BLaER1 (cell line): ENCODE results near the gene FAXDC2.
A peak's percentile ranks its signal among the peaks of the same experiment; 100 is the strongest.

Experiments used
- H3K27ac ChIP-seq: shearing (Covaris generic); formaldehyde crosslinking; 2 replicates; pipeline ENCODE4 v1.8.1; 2022
- H3K27me3 ChIP-seq: shearing (Covaris generic); formaldehyde crosslinking; 2 replicates; pipeline ENCODE4 v1.8.1; 2022
- H3K36me3 ChIP-seq: shearing (Covaris generic); formaldehyde crosslinking; 2 replicates; pipeline ENCODE4 v1.8.1; 2022
- H3K4me1 ChIP-seq: shearing (Covaris generic); formaldehyde crosslinking; 2 replicates; pipeline ENCODE4 v1.8.1; 2022
- H3K4me2 ChIP-seq: shearing (Covaris generic); formaldehyde crosslinking; 2 replicates; pipeline ENCODE4 v1.8.1; 2022
- H3K4me3 ChIP-seq: shearing (Covaris generic); formaldehyde crosslinking; 2 replicates; pipeline ENCODE4 v1.8.1; 2022
- H3K9ac ChIP-seq: shearing (Covaris generic); formaldehyde crosslinking; 2 replicates; pipeline ENCODE4 v1.8.1; 2022
- H3K9me3 ChIP-seq: shearing (Covaris generic); formaldehyde crosslinking; 2 replicates; pipeline ENCODE4 v1.8.1; 2022
- H4K20me1 ChIP-seq: shearing (Covaris generic); formaldehyde crosslinking; 2 replicates; pipeline ENCODE4 v1.8.1; 2022
- Cebpa-rat ChIP-seq: shearing (Covaris generic); IDR thresholded peaks from 2 replicates; pipeline ENCODE4 v1.8.1; 2022

Gene FAXDC2

GRCh38 chr5:154884424-154884823 lies 34.0 kb upstream of the FAXDC2 start:
- Histone ChIP-seq H3K9ac (no peak overlapping the region), H3K4me2 (no peak overlapping the region), H3K27me3 (no peaks in the 10 kb centered on the region), H3K27ac (no peak overlapping the region), H3K9me3 (peaks cover 47% of the 10 kb centered on the region), H4K20me1 (no peaks in the 10 kb centered on the region), H3K36me3 (peaks cover 92% of the 10 kb centered on the region), H3K4me3 (no peak overlapping the region), H3K4me1 (no peaks in the 10 kb centered on the region)
- TF ChIP-seq Cebpa-rat = no peak

- no peak overlapping the region for H3K4me3 ChIP-seq
- H3K4me1 ChIP-seq = no peaks in the 10 kb centered on the region
- no peaks in the 10 kb centered on the region for H4K20me1 ChIP-seq
- no peak for TF ChIP-seq Cebpa-rat
- no peak overlapping the region for H3K27ac ChIP-seq
- H3K4me2 ChIP-seq = no peak overlapping the region
- no peak overlapping the region for H3K9ac ChIP-seq
- peaks cover 92% of the 10 kb centered on the region for H3K36me3 ChIP-seq
- H3K27me3 ChIP-seq = no peaks in the 10 kb centered on the region
- H3K9me3 ChIP-seq = peaks cover 57% of the 10 kb centered on the region
These were observed 31.6 kb upstream of the FAXDC2 start for GRCh38 chr5:154881986-154882385.

DNA sequence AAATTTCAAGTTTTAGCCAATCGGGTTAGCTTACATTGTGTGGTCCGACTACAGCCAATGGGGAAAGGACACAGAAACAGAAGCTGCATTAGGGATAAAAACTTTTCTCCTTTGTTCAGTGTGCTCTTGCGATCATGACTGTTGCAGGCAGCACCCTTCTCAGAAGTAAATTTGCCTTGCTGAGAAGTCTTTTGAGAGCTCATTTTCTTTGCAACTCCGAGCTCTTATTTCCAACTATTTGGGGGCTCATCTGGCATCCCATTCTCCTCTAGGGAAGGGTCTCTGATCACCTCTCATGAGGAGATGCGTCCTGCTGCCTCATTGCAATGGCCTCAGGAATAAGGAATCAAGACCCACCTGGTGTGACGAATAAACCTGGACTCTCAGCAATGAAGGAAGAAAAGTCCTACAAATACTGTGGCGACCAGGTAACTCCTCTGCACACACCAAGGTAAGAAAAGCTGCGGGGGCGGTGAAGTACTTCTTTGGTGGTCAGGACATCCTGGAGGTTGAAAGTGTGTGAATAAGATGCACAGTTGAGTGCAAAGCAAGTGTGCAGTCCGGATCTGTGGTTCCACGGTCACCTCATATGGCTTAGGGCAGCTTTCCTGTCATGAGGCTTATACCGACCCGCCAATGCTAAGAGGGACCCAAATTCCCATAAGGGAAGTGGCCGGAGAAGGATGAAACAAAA lies 28.4 kb upstream of the FAXDC2 start:
- Histone ChIP-seq H3K9ac (no peak overlapping the region), H4K20me1 (peaks cover 18% of the 10 kb centered on the region; the same call in 1 of the 2 replicates), H3K9me3 (peaks cover 42% of the 10 kb centered on the region), H3K36me3 (peaks cover 92% of the 10 kb centered on the region), H3K4me2 (no peak overlapping the region), H3K27ac (no peak overlapping the region), H3K27me3 (no peaks in the 10 kb centered on the region), H3K4me3 (no peak overlapping the region), H3K4me1 (no peaks in the 10 kb centered on the region)
- TF ChIP-seq Cebpa-rat = no peak

GRCh38 chr5:154873791-154874331 lies 23.5 kb upstream of the FAXDC2 start:
- Histone ChIP-seq H3K4me2 (no peak overlapping the region), H3K36me3 (peaks cover 100% of the 10 kb centered on the region), H3K4me3 (no peak overlapping the region), H3K9ac (no peak overlapping the region), H3K27ac (no peak overlapping the region), H4K20me1 (peaks cover 66% of the 10 kb centered on the region), H3K27me3 (no peaks in the 10 kb centered on the region), H3K4me1 (peaks cover 2% of the 10 kb centered on the region), H3K9me3 (peaks cover 34% of the 10 kb centered on the region)
- no peak for TF ChIP-seq Cebpa-rat

DNA sequence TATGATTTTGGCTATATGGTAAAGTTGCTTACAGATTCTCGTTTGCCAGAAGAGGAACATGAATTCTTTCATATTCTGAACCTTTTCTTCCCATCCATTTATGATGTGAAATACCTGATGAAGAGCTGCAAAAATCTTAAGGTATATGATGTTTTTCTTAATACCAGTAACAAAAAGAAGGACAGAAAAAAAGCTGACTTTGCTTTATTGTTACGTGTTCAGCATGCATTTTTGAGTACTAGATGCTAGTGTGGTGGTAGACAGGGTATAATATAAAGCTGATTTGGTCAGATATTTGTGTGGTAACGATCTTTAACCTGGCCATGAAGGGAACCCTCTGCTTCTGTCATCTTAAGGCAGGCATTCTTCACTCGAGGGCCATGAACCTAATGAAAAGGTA lies 21.3 kb upstream of the FAXDC2 start:
- no peak for TF ChIP-seq Cebpa-rat
- Histone ChIP-seq H3K27me3 (no peaks in the 10 kb centered on the region), H3K4me1 (peaks cover 12% of the 10 kb centered on the region), H3K4me3 (no peak overlapping the region), H3K9me3 (peaks cover 13% of the 10 kb centered on the region), H3K36me3 (peaks cover 99% of the 10 kb centered on the region), H3K27ac (no peak overlapping the region), H4K20me1 (peaks cover 87% of the 10 kb centered on the region), H3K9ac (no peak overlapping the region), H3K4me2 (no peak overlapping the region)

DNA sequence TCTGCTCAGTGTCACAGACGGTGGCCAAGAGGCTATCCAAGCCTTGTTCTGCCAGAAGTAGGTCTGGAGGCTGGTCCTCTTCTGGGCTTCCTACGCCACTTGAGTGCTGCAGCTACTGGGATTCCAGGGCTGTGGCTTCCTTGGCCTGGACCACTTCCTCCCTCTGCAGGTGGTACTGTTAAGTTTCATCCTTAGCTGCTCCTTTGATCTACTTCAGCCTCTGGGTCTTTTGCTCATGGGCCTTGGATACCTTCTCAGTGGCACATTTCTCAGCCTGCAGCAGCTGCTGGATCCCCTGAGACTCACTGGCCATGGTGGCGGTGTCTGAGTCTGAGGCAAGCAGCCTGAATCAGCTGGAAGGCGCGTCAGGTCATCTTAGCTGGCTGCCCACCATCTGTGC lies 18.3 kb upstream of the FAXDC2 start:
- no peak overlapping the region for H3K27ac ChIP-seq
- H3K4me2 ChIP-seq = peak overlapping the region; percentile 7; the same call in 1 of the 2 replicates
- H3K27me3 ChIP-seq = no peaks in the 10 kb centered on the region
- no peaks in the 10 kb centered on the region for H3K9me3 ChIP-seq
- no peak for TF ChIP-seq Cebpa-rat
- no peak overlapping the region for H3K9ac ChIP-seq
- peaks cover 99% of the 10 kb centered on the region for H4K20me1 ChIP-seq
- H3K36me3 ChIP-seq = peaks cover 99% of the 10 kb centered on the region
- H3K4me1 ChIP-seq = peaks cover 12% of the 10 kb centered on the region
- no peak overlapping the region for H3K4me3 ChIP-seq

DNA sequence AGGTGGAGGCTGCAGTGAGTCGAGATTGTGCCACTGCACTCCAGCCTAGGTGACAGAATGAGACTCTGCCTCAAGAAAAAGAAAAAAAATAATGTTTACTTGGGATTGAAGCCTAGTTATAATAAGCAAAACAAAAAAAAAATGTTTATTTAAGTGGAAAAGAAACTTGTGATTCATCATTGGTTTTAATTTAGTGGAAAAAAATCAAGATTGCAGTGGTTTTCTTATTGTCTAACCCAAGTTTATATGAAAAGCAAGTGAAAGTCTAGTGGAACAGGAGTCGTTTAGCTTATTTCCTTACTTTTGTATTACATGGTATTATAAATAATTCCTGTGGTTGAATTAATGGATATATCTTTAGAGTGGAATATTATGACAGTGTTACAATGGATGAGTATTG lies 16.4 kb upstream of the FAXDC2 start:
- Histone ChIP-seq H3K4me3 (no peak overlapping the region), H3K36me3 (peaks cover 89% of the 10 kb centered on the region), H3K27me3 (no peaks in the 10 kb centered on the region), H3K4me1 (peaks cover 29% of the 10 kb centered on the region), H3K4me2 (no peak overlapping the region), H3K27ac (no peak overlapping the region), H3K9ac (no peak overlapping the region), H3K9me3 (no peaks in the 10 kb centered on the region), H4K20me1 (peaks cover 100% of the 10 kb centered on the region)
- no peak for TF ChIP-seq Cebpa-rat

DNA sequence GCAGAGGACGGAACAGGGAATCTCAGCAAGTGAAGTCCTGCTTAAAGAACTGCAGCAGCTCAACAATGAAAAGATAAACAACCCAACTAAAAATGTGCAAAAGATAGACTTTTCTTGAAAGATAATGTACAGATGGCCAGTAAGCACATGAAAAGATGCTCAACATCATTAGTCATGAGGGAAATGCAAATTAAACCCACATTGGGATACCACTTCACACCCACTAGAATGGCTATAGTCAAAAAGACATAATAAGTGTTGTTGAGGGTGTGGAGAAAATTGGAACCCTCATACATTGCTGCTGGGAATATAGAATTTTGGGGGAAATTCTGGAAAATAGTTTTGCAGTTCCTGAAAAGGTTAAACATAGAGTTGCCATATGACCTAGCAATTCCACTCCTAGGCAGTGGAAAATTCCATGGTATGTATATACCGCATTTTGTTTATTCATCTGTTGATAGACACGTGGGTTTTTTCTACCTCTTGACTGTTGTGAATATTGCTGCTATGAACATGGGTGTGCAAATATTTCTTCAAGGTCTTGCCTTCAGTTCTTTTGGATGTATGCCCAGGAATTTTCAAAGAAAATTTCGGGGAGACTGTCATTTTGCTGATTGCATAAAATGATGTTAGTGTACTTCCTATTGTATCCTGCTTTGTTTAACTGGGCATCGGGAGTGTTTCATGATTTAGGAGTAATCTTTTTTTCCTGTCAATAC lies 15.2 kb upstream of the FAXDC2 start:
- peaks cover 41% of the 10 kb centered on the region for H3K4me1 ChIP-seq
- no peak overlapping the region for H3K9ac ChIP-seq
- H3K9me3 ChIP-seq = no peaks in the 10 kb centered on the region
- H3K27me3 ChIP-seq = no peaks in the 10 kb centered on the region
- no peak overlapping the region for H3K4me3 ChIP-seq
- H4K20me1 ChIP-seq = peaks cover 100% of the 10 kb centered on the region
- peaks cover 77% of the 10 kb centered on the region for H3K36me3 ChIP-seq
- H3K27ac ChIP-seq = no peak overlapping the region
- no peak overlapping the region for H3K4me2 ChIP-seq
- TF ChIP-seq Cebpa-rat = no peak

GRCh38 chr5:154863291-154864080 lies 13.1 kb upstream of the FAXDC2 start:
- Histone ChIP-seq H3K4me3 (no peak overlapping the region), H3K4me2 (peak overlapping the region; percentile 95; the same call in 1 of the 2 replicates), H4K20me1 (peaks cover 88% of the 10 kb centered on the region), H3K9me3 (no peaks in the 10 kb centered on the region), H3K27me3 (no peaks in the 10 kb centered on the region), H3K4me1 (peaks cover 42% of the 10 kb centered on the region), H3K9ac (no peak overlapping the region), H3K36me3 (peaks cover 55% of the 10 kb centered on the region), H3K27ac (no peak overlapping the region)
- no peak for TF ChIP-seq Cebpa-rat
